ENCODE results near the gene RAB31.
A peak's percentile ranks its signal among the peaks of the same experiment; 100 is the strongest.
"Not testable (repeated sequence)": the region's sequence is repeated elsewhere in the genome, so short reads cannot be mapped to it uniquely, and the experiment has no call there.

Gene RAB31

DNA sequence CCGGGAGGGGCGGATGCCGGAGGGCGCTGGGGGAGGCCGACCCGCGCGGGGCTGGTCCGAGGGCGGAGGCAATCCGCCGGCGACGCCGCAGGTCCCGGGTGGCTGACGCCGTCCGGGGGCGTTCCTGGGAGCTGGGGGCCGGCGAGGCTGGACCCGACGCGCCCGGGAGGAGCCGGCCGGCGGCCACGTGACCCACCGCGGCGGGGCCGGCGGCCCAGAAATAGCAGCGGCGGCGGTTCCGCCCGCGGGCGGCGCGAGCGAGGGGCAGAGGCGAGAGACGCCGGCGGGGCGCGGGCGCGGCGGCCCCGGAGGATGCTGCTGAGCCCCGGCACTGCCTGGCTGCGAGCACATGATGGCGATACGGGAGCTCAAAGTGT, at the start of gene RAB31:
TSS of gene RAB31 (plus strand) at position 245 of the 377 bp plus-strand sequence. CDS start at position 350, 105 bp downstream.
- DNase-seq: peak in 1 of 2 donors; percentile 26

DNA sequence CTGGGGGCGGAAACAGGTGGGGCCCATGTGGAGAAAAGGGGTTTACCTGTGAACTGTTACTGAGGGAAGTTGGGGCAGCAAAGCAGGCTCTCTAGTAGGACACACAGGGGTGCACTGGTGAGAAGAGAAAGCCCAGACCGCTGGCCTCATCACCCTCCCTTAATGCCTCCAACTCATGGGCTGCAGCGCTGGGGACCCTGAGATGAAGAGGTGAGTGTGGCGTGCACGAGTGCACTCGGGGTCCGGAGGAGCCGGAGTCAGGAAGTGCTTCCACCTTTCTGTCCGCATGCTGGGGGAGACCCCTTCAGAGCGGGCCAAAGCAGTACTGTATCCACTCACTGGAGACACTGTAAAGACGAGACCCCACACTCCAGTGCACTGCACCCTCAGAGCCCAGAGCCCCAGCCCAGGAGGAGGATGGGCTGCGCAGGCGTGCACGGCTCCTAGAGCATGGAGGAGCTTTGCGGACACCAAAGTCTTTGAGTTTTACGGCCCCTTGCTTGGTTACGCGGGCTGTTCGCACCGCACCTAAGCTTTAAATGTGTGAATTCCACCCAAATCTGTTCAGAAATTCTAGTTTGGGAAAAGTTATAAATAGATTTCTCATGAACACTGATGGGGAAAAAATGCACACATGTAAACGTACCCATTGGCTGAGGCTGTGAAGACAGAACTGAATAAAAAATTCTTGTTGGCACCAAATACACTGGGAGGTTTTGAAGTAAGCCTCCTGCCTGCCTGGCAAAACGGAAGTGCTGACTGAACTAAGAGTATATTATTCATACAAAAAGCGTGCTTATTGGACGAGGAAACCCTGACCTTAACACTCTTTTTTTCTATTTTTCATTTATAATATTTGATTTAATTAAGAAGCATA, 48.4 kb upstream of the RAB31 start:
- DNase-seq: no peak

DNA sequence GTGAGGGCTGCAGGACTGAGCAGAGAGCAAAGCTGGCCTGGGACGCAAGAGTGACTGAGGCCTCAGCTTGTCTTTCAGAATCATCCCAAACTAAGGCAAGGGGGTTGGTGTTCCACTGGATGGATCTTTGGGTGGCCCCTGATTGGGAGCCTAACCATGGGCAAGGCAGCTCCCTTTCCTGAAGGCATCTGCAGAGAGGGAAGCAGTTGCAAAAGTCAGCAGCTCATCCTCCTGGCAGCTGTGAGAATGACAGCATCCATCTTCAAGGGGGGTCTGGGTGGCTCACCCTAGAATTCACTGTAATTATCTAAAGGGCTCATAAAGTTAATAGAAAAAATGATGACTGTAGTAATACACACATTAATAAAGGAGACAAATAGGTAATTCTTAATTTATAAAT, 46.5 kb upstream of the RAB31 start:
- no peak for DNase-seq

GRCh38 chr18:9663377-9663776, 44.7 kb upstream of the RAB31 start:
- DNase-seq: no peak

GRCh38 chr18:9665314-9665713, 42.8 kb upstream of the RAB31 start:
- no peak for DNase-seq

- no peak for DNase-seq
Measured at GRCh38 chr18:9666548-9666947, 41.6 kb upstream of the RAB31 start.

DNA sequence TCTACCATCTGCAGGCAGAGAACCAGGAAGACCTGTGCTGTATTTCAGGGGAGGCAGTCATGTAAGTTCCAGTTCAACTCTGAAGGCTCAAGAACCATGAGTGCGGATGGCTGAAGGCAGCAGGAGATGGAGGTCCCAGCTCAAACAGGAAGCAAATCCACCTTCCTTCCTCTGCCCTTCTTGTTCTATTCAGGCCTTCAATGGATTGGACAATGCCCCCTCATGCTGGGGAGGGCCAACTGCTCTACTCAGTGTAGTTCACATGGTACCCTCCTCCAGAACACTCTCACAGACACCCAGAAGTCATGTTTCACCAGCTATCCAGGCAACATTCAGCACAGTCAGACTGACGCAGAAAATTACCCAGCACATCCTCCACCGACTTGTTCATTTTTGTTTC, 39.1 kb upstream of the RAB31 start:
- no peak for DNase-seq

DNA sequence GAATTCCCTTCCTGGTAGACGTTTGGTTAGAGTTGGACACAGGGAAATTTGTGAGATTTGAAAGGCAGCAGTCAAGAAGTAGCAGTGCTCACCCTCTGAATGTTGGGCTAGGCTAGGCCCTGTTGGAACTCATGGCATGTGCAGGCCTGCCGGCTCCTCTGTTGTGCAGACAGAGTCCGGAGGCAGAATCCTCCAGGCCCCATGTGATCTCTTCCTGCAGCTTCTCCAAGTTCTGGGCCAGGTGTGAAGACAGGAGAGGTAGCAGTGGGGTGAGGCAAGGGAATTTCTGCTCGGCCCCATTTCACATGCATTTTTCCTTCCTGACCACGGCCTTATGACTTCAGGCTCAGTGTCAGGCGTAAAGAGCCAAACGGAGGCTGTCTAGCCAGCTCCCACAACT, 36.9 kb upstream of the RAB31 start:
- no peak for DNase-seq

GRCh38 chr18:9673296-9674251, 34.5 kb upstream of the RAB31 start:
- no peak for DNase-seq

GRCh38 chr18:9678216-9678615, 29.9 kb upstream of the RAB31 start:
- DNase-seq: not testable (repeated sequence)

DNA sequence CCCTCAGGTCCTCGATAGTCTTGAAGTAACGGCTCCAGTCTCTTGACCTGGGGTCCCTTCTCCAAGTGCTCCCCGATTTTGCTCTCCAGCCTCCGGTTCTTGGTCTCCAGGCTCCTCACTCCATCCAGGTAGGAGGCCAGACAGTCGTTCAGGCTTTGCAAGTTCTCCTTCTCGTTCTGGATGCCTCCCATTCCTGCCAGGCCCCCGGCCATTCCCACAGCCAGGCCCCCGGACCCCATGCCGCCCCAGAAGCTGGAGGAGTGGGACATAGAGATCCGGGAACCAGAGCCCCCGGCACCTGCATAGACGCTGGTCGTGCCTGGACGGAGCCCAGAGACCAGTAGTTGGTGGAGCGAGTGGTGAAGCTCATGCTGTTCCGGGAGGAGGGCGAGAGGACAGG, 29.0 kb upstream of the RAB31 start:
- DNase-seq: no peak

GRCh38 chr18:9681217-9681616, 26.9 kb upstream of the RAB31 start:
- DNase-seq: no peak

DNA sequence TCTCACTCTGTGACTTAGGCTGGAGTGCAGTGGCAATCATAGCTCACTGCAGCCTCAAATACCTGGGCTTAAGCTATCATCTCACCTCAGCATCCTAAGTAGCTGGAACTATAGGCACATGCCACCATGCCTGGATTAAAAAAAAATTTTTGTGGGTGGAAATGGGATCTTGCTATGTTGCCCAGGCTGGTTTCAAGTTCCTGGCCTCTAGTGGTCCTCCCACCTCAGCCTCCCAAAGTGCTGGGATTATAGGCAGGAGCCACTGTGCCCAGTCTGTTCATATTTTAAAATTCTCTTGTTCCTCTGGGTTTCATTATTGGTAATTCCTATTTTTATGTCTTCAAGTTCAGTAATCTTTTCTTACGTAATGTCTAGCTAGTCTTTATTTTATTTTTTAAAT, 25.5 kb upstream of the RAB31 start:
- no peak for DNase-seq

DNA sequence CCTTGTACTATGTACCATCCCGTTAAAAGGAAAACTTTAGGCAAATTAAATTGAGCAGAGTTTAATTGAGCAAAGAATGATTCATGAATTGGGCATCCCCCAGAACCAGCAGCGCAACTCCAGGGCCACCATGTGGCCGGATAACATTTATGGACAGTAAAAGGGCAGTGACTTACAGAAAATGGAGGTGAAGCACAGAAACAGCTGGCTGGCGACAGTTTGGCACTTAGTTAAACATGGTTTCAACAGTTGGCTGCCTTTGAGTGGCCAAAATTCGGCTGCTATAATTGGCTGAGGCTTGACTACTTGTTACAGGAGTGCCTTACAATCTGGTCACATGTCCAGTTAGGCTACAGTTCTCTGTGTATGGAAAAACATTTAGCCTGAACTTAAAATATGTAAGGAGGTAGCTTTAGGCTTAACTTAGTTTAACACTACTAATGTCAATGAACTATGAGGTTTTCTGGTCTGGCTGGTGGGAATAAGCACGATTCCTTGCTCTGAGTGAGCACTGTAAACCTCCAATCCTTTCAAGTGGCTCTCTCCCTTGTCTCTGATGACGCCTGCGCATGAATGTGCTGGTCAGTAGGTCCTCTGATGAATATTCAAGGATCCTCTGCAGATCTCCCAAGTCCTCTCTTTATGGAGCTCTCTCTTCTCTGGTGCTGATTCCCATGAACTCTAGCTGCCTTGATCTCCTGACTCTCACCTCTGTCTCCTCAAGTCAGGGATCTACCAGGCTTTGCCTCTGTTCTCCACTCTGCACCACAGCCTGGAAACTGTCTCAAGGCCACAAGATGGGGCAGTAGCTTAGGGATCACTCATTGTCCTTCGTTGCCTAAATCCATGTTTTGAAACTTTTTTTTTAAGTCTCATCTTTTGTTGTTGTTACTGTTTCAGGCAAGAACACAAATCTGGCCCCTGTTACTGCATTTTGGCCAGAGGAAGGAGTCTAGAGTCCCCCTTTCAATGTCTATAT, 24.4 kb upstream of the RAB31 start:
- DNase-seq: no peak

GRCh38 chr18:9684881-9685614, 23.1 kb upstream of the RAB31 start:
- no peak for DNase-seq

DNA sequence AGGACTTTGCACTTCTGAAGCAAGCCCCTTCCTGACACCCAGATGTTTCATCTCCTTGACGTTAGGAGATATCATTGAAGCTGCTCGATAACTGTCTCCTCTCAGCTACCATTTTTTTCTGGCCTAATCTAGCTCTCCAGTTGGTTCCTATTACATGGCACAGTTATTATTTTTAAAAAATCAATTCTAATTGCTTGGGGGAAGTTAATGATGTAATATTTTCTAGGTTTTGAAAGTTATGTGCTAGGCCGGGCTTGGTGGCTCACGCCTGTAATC, 22.5 kb upstream of the RAB31 start:
- DNase-seq: no peak

GRCh38 chr18:9688036-9688741, 19.9 kb upstream of the RAB31 start:
- DNase-seq: no peak

DNA sequence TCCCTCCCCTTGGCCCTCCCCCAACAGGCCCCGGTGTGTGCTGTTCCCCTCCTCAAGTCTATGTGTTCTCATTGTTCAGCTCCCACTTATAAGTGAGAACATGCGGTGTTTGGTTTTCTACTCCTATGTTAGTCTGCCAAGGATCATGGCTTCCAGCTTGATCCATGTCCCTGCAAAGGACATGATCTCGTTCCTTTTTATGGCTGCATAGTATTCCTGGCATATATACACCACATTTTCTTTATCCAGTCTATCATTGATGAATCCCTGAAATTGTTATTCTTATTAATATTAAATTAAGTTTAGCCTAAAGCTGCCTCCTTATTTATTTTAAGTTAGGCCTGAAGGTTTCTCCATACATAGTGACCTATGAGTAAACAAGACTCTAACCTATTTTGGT, 18.8 kb upstream of the RAB31 start:
- DNase-seq: no peak

- no peak for DNase-seq
Measured at GRCh38 chr18:9690418-9691188, 17.5 kb upstream of the RAB31 start.

DNA sequence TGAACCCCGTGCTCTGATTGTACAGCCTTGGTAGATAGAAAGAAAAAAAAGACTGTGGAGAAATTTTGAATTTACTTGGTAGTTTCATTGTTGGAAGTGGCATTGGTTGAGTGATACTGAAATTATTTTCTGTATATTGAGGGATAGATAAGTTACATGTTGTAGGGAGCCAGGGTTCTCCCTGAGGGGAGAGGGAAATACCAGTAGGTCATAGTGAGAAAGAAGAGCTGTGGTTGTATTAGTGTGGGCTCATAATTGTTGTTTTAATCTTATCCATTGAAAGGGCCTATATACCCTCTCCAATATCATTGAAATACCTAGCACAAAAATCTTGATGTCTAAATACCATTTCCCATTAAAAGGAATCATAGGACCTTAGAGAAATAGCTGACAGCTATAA, 16.9 kb upstream of the RAB31 start:
- no peak for DNase-seq

GRCh38 chr18:9694174-9694573, 13.9 kb upstream of the RAB31 start:
- no peak for DNase-seq

Measured in stimulated activated CD4-positive, alpha-beta T cell treated with anti-CD3 and anti-CD28 coated beads, Interleukin-2, amount 100 ng/mL, for 24 hours (primary cell).